NCI-H2081 (cell line): ENCODE results near the gene TMOD2.

Experiments used
- DNase-seq, 2 experiments: peaks; one replicate each; lab custom pipeline; 2025; lab: John Stamatoyannopoulos, UW

TMOD2 gene

DNA sequence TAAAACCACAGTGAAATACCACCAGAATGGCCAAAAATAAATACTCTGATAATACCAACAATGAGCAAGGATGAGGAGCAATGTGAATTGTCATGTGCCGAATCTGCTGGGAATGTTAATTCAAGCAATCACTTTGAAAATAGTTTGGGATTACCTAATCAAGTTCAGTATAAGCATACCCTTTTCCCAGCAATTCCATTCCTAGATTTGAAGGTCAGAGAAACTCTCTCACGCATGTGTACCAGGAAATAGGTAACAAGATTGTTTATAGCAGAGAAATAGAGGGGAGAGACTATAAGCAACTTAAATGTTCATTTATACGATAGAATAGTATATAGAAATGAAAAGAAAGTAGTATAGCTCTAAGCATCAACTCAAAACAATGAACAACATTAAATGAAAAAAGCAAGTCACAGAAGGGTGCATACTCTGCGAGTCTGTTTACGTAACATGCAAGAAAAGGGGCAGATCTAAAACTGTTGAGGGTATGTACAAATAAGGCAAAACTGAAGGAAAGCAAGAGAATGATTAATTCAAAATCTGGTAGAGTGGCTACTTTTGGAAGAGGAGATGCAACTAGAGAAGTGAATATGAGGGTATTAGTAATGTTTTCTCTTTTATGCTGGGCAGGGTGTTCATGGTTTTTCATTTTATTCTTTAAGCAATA is 105.5 kb downstream of the TMOD2 start:
- no peak for DNase-seq

DNA sequence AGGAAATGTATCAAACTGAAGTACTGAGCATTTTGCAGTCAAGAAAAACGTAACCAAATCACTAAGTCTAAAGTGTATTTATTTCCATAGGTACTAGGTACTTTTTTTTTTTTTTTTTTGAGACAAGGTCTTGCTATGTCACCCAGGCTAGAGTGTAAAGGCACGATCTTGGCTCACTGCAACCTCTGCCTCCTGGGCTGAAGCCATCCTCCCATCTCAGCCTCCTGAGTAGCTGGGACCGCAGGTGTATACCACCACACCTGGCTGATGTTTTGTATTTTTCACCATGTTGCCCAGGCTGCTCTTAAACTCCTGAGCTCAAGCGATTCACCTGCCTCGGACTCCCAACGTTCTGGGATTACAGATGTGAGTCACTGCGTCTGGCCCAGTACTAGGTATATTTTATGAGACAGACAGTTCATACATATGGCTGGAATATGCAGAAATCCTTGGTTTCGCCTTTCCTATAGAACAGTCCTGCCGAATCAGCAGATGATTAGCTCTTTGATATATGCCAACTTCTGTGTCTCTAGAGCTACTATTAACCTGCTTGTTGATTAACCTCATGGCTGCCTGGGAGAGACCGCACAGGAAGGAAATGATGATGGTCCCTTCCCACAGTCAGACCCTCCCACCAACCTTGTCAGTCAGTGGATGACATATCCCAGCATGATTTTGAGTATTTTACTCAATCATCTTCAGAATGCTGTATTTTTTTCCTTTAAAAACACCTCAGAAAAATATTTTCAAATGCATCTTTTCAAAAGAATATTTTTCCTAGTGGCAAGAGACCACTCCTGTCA is 110.4 kb downstream of the TMOD2 start:
- DNase-seq: no peak

DNA sequence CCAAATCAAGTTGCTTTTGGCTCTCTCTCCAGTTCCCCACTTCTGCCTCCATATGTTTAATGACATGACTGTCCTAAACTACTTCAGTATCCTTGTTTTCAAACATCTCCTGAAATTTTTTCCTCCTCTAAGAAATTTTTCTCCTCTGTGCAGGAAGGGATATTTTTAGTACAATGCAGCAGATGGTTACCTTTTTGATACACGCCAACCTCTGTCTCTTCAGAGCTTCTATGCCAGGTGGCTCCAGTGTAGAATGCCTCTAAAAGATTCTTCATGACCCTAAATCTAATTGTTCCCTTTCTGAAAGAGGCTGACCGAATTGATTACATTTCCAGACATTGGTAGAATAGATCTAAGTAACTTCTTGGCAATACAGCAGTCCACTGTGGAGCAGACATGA is 111.7 kb downstream of the TMOD2 start:
- DNase-seq: no peak

DNA sequence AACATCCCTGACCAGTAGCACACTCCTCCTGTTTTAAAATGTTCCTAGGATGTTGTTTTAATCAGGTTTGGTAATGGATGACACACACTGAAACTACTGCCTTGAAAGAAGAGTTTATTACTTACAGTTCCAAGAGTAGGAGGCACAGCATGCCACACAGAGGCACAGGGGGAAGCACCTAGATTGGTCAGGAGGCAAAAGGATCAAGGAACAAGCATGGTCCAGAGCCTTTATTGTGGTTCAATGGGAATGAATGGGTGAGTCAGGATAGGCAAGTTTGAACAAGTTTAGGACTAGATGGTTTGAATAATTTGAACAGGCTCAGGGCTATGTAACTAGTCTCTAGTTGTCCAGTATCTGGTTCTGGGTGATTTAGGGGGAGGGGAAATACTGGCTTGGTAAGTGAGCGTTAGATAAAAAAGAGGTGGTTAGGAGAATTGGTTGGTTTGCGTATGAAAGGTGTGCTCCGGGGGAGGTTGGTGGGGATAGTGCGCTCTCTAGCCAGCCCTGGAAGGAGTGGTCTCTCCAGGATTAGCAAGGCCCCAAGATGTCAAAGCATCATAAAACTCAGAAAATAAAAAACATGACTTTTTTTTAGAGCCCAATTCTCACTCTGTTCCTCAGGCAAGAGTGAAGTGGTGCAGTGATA is 113.1 kb downstream of the TMOD2 start:
- no peak for DNase-seq

DNA sequence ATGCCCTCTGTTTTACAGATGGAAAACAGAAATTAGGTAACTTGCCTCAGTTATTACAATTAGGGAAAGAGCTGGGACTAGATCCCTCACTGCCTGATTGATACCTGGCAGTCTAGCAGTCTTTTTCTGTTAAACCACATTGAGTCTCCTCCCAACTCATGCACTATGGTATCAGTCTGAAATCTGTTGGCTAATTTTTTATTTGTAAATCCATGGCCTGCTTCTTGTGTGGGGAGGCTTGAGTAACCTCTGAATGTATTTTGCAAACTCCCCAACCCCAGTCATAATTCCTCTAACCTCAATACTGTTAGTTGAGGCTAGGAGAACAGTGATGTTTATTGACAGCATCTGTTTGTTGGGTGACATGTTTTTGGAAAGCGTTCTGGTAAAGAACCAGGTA is 113.9 kb downstream of the TMOD2 start:
- DNase-seq: no peak
